ENCODE measurements around the gene HECTD4.

Gene HECTD4

GRCh38 chr12:112182499-112182898 lies 199.7 kb downstream of the HECTD4 start:
- no peak for TF ChIP-seq CTCF (IDR thresholded peaks at IDR 0.05; ENCODE audit: unreplicated experiment in 3 of 3)
- H3K9me3 Mint-ChIP-seq, result no peaks in the 10 kb centered on the region
- H3K4me1 Mint-ChIP-seq, result no peaks in the 10 kb centered on the region
- H3K27me3 Mint-ChIP-seq (ENCODE audit: low read depth), result no peaks in the 10 kb centered on the region
- no peak overlapping the region for H3K4me3 Mint-ChIP-seq
- no peak overlapping the region for H3K27ac Mint-ChIP-seq
- H3K36me3 Mint-ChIP-seq (ENCODE audit: low read depth), result peaks cover 36% of the 10 kb centered on the region

- Mint-ChIP-seq H3K9me3 (no peaks in the 10 kb centered on the region), H3K4me3 (no peak overlapping the region), H3K27ac (no peak overlapping the region), H3K4me1 (no peaks in the 10 kb centered on the region), H3K27me3 (ENCODE audit: low read depth) (no peaks in the 10 kb centered on the region), H3K36me3 (ENCODE audit: low read depth) (peaks cover 46% of the 10 kb centered on the region)
- TF ChIP-seq CTCF (IDR thresholded peaks at IDR 0.05; ENCODE audit: unreplicated experiment in 3 of 3), result no peak
Measured at GRCh38 chr12:112180422-112180821, 201.8 kb downstream of the HECTD4 start.

GRCh38 chr12:112179916-112180315 lies 202.3 kb downstream of the HECTD4 start:
- no peak overlapping the region for H3K27ac Mint-ChIP-seq
- H3K4me1 Mint-ChIP-seq, result no peaks in the 10 kb centered on the region
- H3K36me3 Mint-ChIP-seq (ENCODE audit: low read depth), result peaks cover 48% of the 10 kb centered on the region
- no peaks in the 10 kb centered on the region for H3K9me3 Mint-ChIP-seq
- TF ChIP-seq CTCF (IDR thresholded peaks at IDR 0.05; ENCODE audit: unreplicated experiment in 3 of 3), result no peak
- H3K27me3 Mint-ChIP-seq (ENCODE audit: low read depth), result no peaks in the 10 kb centered on the region
- H3K4me3 Mint-ChIP-seq, result no peak overlapping the region

GRCh38 chr12:112179341-112179740 lies 202.9 kb downstream of the HECTD4 start:
- Mint-ChIP-seq H3K9me3 (no peaks in the 10 kb centered on the region), H3K4me3 (no peak overlapping the region), H3K27me3 (ENCODE audit: low read depth) (no peaks in the 10 kb centered on the region), H3K4me1 (no peaks in the 10 kb centered on the region), H3K27ac (no peak overlapping the region), H3K36me3 (ENCODE audit: low read depth) (peaks cover 52% of the 10 kb centered on the region)
- TF ChIP-seq CTCF (IDR thresholded peaks at IDR 0.05; ENCODE audit: unreplicated experiment in 3 of 3), result no peak

- no peak for TF ChIP-seq CTCF (IDR thresholded peaks at IDR 0.05; ENCODE audit: unreplicated experiment in 3 of 3)
- Mint-ChIP-seq H3K36me3 (ENCODE audit: low read depth) (peaks cover 52% of the 10 kb centered on the region), H3K9me3 (no peaks in the 10 kb centered on the region), H3K4me3 (no peak overlapping the region), H3K27me3 (ENCODE audit: low read depth) (no peaks in the 10 kb centered on the region), H3K27ac (no peak overlapping the region), H3K4me1 (no peaks in the 10 kb centered on the region)
Measured at GRCh38 chr12:112178796-112179195, 203.4 kb downstream of the HECTD4 start.

- H3K27ac Mint-ChIP-seq, result no peak overlapping the region
Measured at GRCh38 chr12:112176321-112177010, 205.8 kb downstream of the HECTD4 start.

More at GRCh38 chr12:112176321-112177010, 205.8 kb downstream of the HECTD4 start:
- no peak overlapping the region for H3K4me3 Mint-ChIP-seq
- H3K36me3 Mint-ChIP-seq (ENCODE audit: low read depth), result peaks cover 57% of the 10 kb centered on the region
- H3K27me3 Mint-ChIP-seq (ENCODE audit: low read depth), result no peaks in the 10 kb centered on the region
- H3K9me3 Mint-ChIP-seq, result no peaks in the 10 kb centered on the region
- H3K4me1 Mint-ChIP-seq, result no peaks in the 10 kb centered on the region
- no peak for TF ChIP-seq CTCF (IDR thresholded peaks at IDR 0.05; ENCODE audit: unreplicated experiment in 3 of 3)

Data from nephron (organoid).